HG02852 (cell line): ENCODE results near the gene TMEM109.

ENCODE experiments used
- ATAC-seq: cut with Tn5 transposase; IDR thresholded peaks from one replicate; pipeline ENCODE4 v1.9.1; 2021; ENCODE audit warnings: mild to moderate bottlenecking, moderate library complexity; ENCODE audit not compliant: unreplicated experiment

The TMEM109 gene

DNA sequence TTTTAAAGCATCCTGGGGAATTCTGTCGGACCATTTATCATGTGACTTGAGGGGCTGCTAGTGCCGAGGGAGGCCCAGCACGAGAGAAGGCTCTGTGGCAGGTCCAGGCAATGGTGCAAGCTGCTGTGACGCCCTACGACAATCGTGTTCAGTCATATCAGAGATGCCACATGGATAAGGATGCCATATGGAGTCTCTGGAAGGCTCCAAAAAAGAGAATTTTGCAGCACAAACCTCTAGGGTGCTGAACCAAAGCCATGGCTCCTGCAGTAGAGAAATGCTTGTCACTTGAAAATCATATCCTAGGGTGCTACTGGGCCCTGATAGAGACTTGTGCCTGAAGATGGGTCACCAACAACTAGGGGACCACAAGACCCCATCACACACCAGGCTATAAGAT, 50.8 kb downstream of the TMEM109 start:
- ATAC-seq, result no peak

DNA sequence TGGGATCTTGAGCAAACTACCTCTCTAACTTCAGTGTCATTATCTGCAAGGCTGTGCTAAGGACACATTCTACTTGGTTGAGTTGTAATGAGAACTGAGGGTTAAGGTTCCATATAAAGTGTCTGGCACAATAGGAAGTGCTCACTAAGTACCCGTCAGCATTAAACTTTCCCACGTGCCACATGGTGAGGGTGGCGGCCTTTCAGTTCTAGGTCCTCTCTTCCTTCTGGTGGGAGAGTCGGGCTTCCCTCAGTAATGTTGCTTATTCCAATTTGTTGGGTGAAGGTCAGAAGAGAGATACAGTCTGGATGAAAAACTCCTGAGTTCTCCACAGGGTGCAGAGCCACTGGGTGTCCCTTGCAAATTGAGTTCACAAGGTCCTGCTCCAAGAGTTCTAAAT, 52.9 kb downstream of the TMEM109 start:
- ATAC-seq, result no peak

DNA sequence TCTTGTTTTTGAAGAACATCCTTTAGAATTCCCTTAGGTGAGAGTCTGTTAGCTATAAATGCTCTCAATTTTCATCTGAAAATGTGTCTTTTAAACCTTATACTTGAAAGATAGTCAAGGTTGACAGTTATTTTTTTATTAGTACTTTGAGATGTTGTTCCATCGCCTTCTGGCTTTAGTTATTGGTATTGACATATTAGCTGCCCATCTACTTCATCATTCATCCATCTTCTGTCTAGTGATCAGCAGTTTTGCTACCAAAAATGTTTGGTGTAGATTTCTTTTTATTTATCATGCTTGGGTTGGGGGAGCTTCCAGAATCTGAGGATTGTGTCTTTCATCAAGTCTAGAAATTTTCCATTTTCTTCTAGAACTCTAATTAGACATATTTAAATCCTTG, 54.3 kb downstream of the TMEM109 start:
- ATAC-seq, result no peak

DNA sequence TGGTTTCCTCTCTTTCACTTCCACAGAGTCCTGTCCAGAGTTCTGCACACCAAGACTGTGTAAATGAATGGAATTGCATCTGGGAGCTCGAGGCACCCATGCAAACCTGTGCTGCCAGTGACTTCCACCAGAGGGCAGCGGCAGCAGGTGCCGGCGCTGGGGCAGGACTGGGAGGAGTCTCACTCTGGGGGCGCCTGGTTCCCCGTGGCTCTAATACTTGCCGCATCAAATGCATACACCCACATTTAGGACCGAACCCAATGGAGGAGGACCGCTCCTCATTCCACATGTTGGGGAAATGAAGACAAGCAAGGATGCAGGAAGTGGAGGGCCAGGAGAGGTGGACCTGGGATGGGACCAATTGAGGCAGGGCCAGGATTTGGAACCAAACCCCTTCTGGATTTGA, 56.4 kb downstream of the TMEM109 start:
- no peak for ATAC-seq

DNA sequence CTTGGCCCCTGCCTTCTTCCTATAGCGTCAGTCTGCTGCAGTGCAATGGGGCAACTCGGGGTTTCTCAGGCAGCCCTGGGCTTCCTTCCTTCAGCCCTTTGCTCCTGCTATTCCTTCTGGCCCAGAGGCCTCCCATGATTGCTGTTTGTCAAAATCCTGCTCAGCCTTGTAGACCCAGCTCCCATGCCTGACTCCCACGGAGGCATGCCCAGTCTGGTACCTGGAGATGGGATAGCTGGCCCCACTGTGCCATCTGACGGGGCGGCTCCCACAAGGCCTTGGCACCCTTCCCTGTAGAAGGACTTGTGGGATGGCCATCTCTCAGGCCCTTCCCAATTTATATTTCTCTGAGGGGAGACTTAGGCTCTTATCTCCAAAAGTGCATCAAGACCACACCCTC, 56.9 kb downstream of the TMEM109 start:
- no peak for ATAC-seq

DNA sequence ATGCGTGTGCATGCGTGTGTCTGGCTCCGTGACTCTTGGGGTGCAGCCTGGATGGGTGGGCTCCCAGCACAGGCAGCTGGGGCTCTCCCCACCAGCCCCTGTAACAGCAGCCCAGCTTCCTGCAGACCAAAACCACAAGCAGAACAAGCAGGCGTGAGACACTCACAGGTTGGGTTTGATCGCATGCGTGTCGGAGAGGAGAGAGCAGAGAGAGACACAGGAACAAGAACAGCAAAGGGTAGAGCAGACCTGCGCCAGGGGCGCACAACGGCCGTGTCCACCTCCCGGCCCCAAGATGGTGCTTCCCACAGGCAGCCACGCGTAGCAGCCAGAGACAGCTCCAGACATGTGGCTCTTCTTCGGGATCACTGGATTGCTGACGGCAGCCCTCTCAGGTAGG, 57.6 kb downstream of the TMEM109 start, which contains the start of gene CD6:
Gene CD6 (plus strand): TSS at position 161 of the 400 bp plus-strand sequence. CDS start 186 bp downstream, at position 347.
- ATAC-seq, result no peak

DNA sequence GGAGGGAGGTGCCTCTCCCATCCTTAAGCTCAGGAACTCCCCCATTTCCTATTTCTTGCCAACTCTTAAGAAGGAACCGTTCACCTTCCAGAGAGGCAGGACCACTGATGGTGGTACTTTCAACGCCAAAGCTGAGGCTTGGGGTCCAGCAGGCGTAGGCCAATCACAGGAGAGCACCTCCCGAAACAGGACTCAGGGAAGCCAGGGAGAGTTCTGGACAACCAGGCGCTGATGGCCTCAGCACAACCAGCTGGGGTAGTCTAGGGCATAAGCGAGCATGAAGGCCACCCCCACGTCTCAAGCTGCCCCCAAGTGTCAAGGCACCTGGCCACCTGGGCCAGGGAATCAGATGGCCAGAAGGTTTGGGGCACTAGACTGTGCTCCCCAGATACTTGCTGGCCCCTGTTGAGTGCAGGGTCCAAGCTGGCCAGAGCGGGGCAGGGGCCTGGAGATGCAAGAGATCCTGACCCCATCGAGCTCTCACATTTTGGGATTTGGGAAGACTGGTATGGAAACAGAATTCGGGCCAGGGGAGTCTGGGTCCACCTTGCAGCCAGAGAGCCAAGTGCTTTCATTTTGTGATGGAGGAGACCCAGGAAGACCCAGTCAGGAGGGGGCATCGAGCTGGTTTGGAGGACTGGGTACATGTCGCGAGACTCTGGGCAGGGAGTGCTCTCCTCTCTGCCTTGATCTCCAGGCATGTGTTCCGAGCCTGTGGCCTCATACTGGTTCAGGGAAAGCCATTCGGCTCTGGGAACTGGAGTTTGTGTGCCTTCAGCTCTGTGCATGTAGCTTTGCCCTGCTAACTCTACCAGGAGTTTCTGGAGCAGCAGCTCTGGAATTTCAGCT, 58.4 kb downstream of the TMEM109 start:
- ATAC-seq, result no peak
